Mucosa of stomach (tissue), 1 donor: ENCODE results near the gene OMD.

Source experiments
- H3K27me3 ChIP-seq: one replicate; pipeline ENCODE4 v1.7.0; 2013; ENCODE audit warnings: mild to moderate bottlenecking, low read length; ENCODE audit not compliant: control insufficient read depth, insufficient read depth
- H3K36me3 ChIP-seq: one replicate; pipeline ENCODE4 v1.7.0; 2013; ENCODE audit warnings: low read length; ENCODE audit not compliant: control insufficient read depth, insufficient read depth
- H3K4me1 ChIP-seq: one replicate; pipeline ENCODE4 v1.7.0; 2013; ENCODE audit warnings: mild to moderate bottlenecking, low read length; ENCODE audit not compliant: control insufficient read depth, insufficient read depth
- H3K4me3 ChIP-seq: one replicate; pipeline ENCODE4 v1.7.0; 2013; ENCODE audit warnings: low read length
- H3K9ac ChIP-seq: one replicate; pipeline ENCODE4 v1.7.0; 2013; ENCODE audit warnings: mild to moderate bottlenecking, low read length, moderate library complexity
- H3K9me3 ChIP-seq: one replicate; pipeline ENCODE4 v1.7.0; 2013; ENCODE audit warnings: mild to moderate bottlenecking, low read length, moderate library complexity; ENCODE audit not compliant: control insufficient read depth
- donor health status: Pancreatic carcinoma.

The OMD gene

GRCh38 chr9:92407818-92408217 is 16.5 kb downstream of the OMD start:
- Histone ChIP-seq H3K27me3 (no peaks in the 10 kb centered on the region), H3K4me3 (no peak overlapping the region), H3K9ac (no peak overlapping the region), H3K4me1 (no peaks in the 10 kb centered on the region), H3K36me3 (no peaks in the 10 kb centered on the region), H3K9me3 (no peaks in the 10 kb centered on the region)

GRCh38 chr9:92406477-92406876 is 17.8 kb downstream of the OMD start:
- Histone ChIP-seq H3K4me3 (no peak overlapping the region), H3K9me3 (no peaks in the 10 kb centered on the region), H3K27me3 (no peaks in the 10 kb centered on the region), H3K4me1 (no peaks in the 10 kb centered on the region), H3K9ac (no peak overlapping the region), H3K36me3 (no peaks in the 10 kb centered on the region)

GRCh38 chr9:92405818-92406217 is 18.5 kb downstream of the OMD start:
- Histone ChIP-seq H3K9ac (no peak overlapping the region), H3K4me1 (no peaks in the 10 kb centered on the region), H3K36me3 (no peaks in the 10 kb centered on the region), H3K4me3 (no peak overlapping the region), H3K27me3 (no peaks in the 10 kb centered on the region), H3K9me3 (no peaks in the 10 kb centered on the region)

GRCh38 chr9:92404042-92404836 is 20.0 kb downstream of the OMD start, which contains the start of gene OGN:
TSS of gene OGN (minus strand) at chr9:92404578. CDS start at chr9:92403407, 1,171 bp downstream.
- H3K9me3 ChIP-seq = no peaks in the 10 kb centered on the region
- H3K4me1 ChIP-seq = no peaks in the 10 kb centered on the region
- H3K27me3 ChIP-seq = no peaks in the 10 kb centered on the region
- no peak within 1 kb of the TSS for H3K4me3 ChIP-seq
- H3K9ac ChIP-seq = no peak within 1 kb of the TSS
- no peaks in the 10 kb centered on the region for H3K36me3 ChIP-seq

- H3K4me1 ChIP-seq = no peaks in the 10 kb centered on the region
- no peak overlapping the region for H3K9ac ChIP-seq
- H3K27me3 ChIP-seq = no peaks in the 10 kb centered on the region
- H3K9me3 ChIP-seq = no peaks in the 10 kb centered on the region
- no peak overlapping the region for H3K4me3 ChIP-seq
- no peaks in the 10 kb centered on the region for H3K36me3 ChIP-seq
These were observed 21.2 kb downstream of the OMD start for GRCh38 chr9:92402826-92403745.

- H3K4me1 ChIP-seq = no peaks in the 10 kb centered on the region
- H3K9me3 ChIP-seq = no peaks in the 10 kb centered on the region
- no peak overlapping the region for H3K4me3 ChIP-seq
- no peaks in the 10 kb centered on the region for H3K27me3 ChIP-seq
- H3K9ac ChIP-seq = no peak overlapping the region
- no peaks in the 10 kb centered on the region for H3K36me3 ChIP-seq
These were observed 21.9 kb downstream of the OMD start for GRCh38 chr9:92402360-92402759.

- H3K4me1 ChIP-seq = no peaks in the 10 kb centered on the region
- H3K36me3 ChIP-seq = no peaks in the 10 kb centered on the region
- H3K4me3 ChIP-seq = no peak overlapping the region
- no peaks in the 10 kb centered on the region for H3K9me3 ChIP-seq
- H3K27me3 ChIP-seq = no peaks in the 10 kb centered on the region
- H3K9ac ChIP-seq = no peak overlapping the region
These were observed 26.4 kb downstream of the OMD start for GRCh38 chr9:92397853-92398252.

GRCh38 chr9:92395617-92396016 is 28.7 kb downstream of the OMD start:
- H3K27me3 ChIP-seq = no peaks in the 10 kb centered on the region
- H3K4me3 ChIP-seq = no peak overlapping the region
- no peaks in the 10 kb centered on the region for H3K36me3 ChIP-seq
- no peaks in the 10 kb centered on the region for H3K9me3 ChIP-seq
- no peaks in the 10 kb centered on the region for H3K4me1 ChIP-seq
- H3K9ac ChIP-seq = no peak overlapping the region

- Histone ChIP-seq H3K9ac (no peak overlapping the region), H3K36me3 (no peaks in the 10 kb centered on the region), H3K27me3 (no peaks in the 10 kb centered on the region), H3K4me3 (no peak overlapping the region), H3K9me3 (no peaks in the 10 kb centered on the region), H3K4me1 (no peaks in the 10 kb centered on the region)
These were observed 30.6 kb downstream of the OMD start for GRCh38 chr9:92393686-92394085.

GRCh38 chr9:92392690-92393089 is 31.6 kb downstream of the OMD start:
- H3K36me3 ChIP-seq = no peaks in the 10 kb centered on the region
- no peak overlapping the region for H3K4me3 ChIP-seq
- no peaks in the 10 kb centered on the region for H3K9me3 ChIP-seq
- H3K4me1 ChIP-seq = no peaks in the 10 kb centered on the region
- H3K27me3 ChIP-seq = no peaks in the 10 kb centered on the region
- H3K9ac ChIP-seq = no peak overlapping the region

GRCh38 chr9:92385953-92386352 is 38.3 kb downstream of the OMD start:
- Histone ChIP-seq H3K36me3 (no peaks in the 10 kb centered on the region), H3K9me3 (no peaks in the 10 kb centered on the region), H3K9ac (no peak overlapping the region), H3K4me3 (no peak overlapping the region), H3K27me3 (no peaks in the 10 kb centered on the region), H3K4me1 (no peaks in the 10 kb centered on the region)

GRCh38 chr9:92385477-92385876 is 38.8 kb downstream of the OMD start:
- Histone ChIP-seq H3K27me3 (no peaks in the 10 kb centered on the region), H3K4me1 (no peaks in the 10 kb centered on the region), H3K36me3 (no peaks in the 10 kb centered on the region), H3K4me3 (no peak overlapping the region), H3K9me3 (no peaks in the 10 kb centered on the region), H3K9ac (no peak overlapping the region)
